ENCODE results near the gene AFAP1.

The AFAP1 gene

DNA sequence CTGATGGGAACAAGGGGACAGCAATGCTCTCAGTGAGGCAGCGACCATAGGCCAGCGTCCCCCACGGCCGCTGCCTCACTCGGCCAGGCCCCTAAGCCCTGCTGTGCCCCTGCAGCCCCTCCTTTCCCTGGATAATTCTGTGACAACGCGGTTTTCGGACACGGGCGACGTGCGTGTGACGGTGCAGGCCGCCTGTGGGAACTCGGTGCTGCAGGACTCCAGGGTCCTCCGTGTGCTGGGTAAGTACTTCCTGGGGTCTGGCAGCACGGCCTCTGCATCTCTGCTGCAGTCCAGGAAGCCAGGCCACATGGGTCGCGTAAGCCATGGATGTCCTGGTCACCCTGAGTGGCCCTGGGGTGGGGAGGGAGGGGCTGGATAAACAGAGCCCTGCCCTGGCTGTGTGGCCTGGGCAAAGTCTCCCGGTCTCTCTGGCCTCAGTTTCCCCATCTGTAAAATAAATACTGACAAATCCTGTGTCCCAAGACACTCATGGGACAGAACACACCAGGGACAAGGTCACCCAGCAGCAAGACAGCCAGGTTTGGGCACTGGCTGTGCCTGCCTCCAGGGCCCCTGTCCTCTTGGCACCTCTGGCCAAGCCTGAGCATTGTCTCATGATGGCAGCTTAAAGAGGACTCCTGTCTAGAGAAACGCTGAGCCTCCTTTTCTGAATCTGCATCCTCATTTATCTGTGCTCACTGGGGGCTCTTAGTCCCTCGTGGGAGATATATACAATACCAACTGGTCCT lies 212.8 kb downstream of the AFAP1 start:
- no peaks in the 10 kb centered on the region for H3K9me3 ChIP-seq (ENCODE audit: control insufficient read depth in 2 of 2, low read length in 2 of 2)
- H3K4me1 ChIP-seq (ENCODE audit: control insufficient read depth in 2 of 2, insufficient read depth in 2 of 2, low read length in 2 of 2), result no peaks in the 10 kb centered on the region
- no peak overlapping the region for H3K27ac ChIP-seq (ENCODE audit: low read depth in 2 of 2, low read length in 2 of 2)
- H3K4me3 ChIP-seq (ENCODE audit: low read length in 2 of 2), result no peak overlapping the region
- no peak overlapping the region for H3K9ac ChIP-seq (ENCODE audit: low read depth in 1 of 2, low read length in 2 of 2)
- no peaks in the 10 kb centered on the region for H3K27me3 ChIP-seq (ENCODE audit: control insufficient read depth in 2 of 2, insufficient read depth in 2 of 2, low read length in 2 of 2)
- H3K36me3 ChIP-seq (ENCODE audit: control insufficient read depth in 2 of 2, insufficient read depth in 2 of 2, low read length in 2 of 2), result no peaks in the 10 kb centered on the region

- H3K36me3 ChIP-seq (ENCODE audit: control insufficient read depth in 2 of 2, insufficient read depth in 2 of 2, low read length in 2 of 2), result no peaks in the 10 kb centered on the region
- H3K4me1 ChIP-seq (ENCODE audit: control insufficient read depth in 2 of 2, insufficient read depth in 2 of 2, low read length in 2 of 2), result no peaks in the 10 kb centered on the region
- H3K4me3 ChIP-seq (ENCODE audit: low read length in 2 of 2), result no peak overlapping the region
- H3K27ac ChIP-seq (ENCODE audit: low read depth in 2 of 2, low read length in 2 of 2), result no peak overlapping the region
- no peak overlapping the region for H3K9ac ChIP-seq (ENCODE audit: low read depth in 1 of 2, low read length in 2 of 2)
- no peaks in the 10 kb centered on the region for H3K9me3 ChIP-seq (ENCODE audit: control insufficient read depth in 2 of 2, low read length in 2 of 2)
- no peaks in the 10 kb centered on the region for H3K27me3 ChIP-seq (ENCODE audit: control insufficient read depth in 2 of 2, insufficient read depth in 2 of 2, low read length in 2 of 2)
Observed at GRCh38 chr4:7725951-7726350, 213.7 kb downstream of the AFAP1 start.

- Histone ChIP-seq H3K9me3 (ENCODE audit: control insufficient read depth in 2 of 2, low read length in 2 of 2) (no peaks in the 10 kb centered on the region), H3K4me3 (ENCODE audit: low read length in 2 of 2) (no peak overlapping the region), H3K27me3 (ENCODE audit: control insufficient read depth in 2 of 2, insufficient read depth in 2 of 2, low read length in 2 of 2) (peaks cover 3 to 7% of the 10 kb centered on the region in 2 donors), H3K27ac (ENCODE audit: low read depth in 2 of 2, low read length in 2 of 2) (no peak overlapping the region), H3K36me3 (ENCODE audit: control insufficient read depth in 2 of 2, insufficient read depth in 2 of 2, low read length in 2 of 2) (no peaks in the 10 kb centered on the region), H3K4me1 (ENCODE audit: control insufficient read depth in 2 of 2, insufficient read depth in 2 of 2, low read length in 2 of 2) (no peaks in the 10 kb centered on the region), H3K9ac (ENCODE audit: low read depth in 1 of 2, low read length in 2 of 2) (no peak overlapping the region)
Observed at GRCh38 chr4:7723625-7724024, 216.0 kb downstream of the AFAP1 start.

- H3K4me3 ChIP-seq (ENCODE audit: low read length in 2 of 2), result no peak overlapping the region
- no peaks in the 10 kb centered on the region for H3K9me3 ChIP-seq (ENCODE audit: control insufficient read depth in 2 of 2, low read length in 2 of 2)
- H3K27me3 ChIP-seq (ENCODE audit: control insufficient read depth in 2 of 2, insufficient read depth in 2 of 2, low read length in 2 of 2), result peaks cover 3 to 10% of the 10 kb centered on the region in 2 donors
- H3K9ac ChIP-seq (ENCODE audit: low read depth in 1 of 2, low read length in 2 of 2), result no peak overlapping the region
- no peaks in the 10 kb centered on the region for H3K36me3 ChIP-seq (ENCODE audit: control insufficient read depth in 2 of 2, insufficient read depth in 2 of 2, low read length in 2 of 2)
- no peaks in the 10 kb centered on the region for H3K4me1 ChIP-seq (ENCODE audit: control insufficient read depth in 2 of 2, insufficient read depth in 2 of 2, low read length in 2 of 2)
- no peak overlapping the region for H3K27ac ChIP-seq (ENCODE audit: low read depth in 2 of 2, low read length in 2 of 2)
Observed at GRCh38 chr4:7722766-7723387, 216.8 kb downstream of the AFAP1 start.

- no peaks in the 10 kb centered on the region for H3K9me3 ChIP-seq (ENCODE audit: control insufficient read depth in 2 of 2, low read length in 2 of 2)
- no peaks in the 10 kb centered on the region for H3K36me3 ChIP-seq (ENCODE audit: control insufficient read depth in 2 of 2, insufficient read depth in 2 of 2, low read length in 2 of 2)
- no peak overlapping the region for H3K4me3 ChIP-seq (ENCODE audit: low read length in 2 of 2)
- no peaks in the 10 kb centered on the region for H3K4me1 ChIP-seq (ENCODE audit: control insufficient read depth in 2 of 2, insufficient read depth in 2 of 2, low read length in 2 of 2)
- H3K9ac ChIP-seq (ENCODE audit: low read depth in 1 of 2, low read length in 2 of 2), result no peak overlapping the region
- peaks cover 3 to 10% of the 10 kb centered on the region in 2 donors for H3K27me3 ChIP-seq (ENCODE audit: control insufficient read depth in 2 of 2, insufficient read depth in 2 of 2, low read length in 2 of 2)
- no peak overlapping the region for H3K27ac ChIP-seq (ENCODE audit: low read depth in 2 of 2, low read length in 2 of 2)
Observed at GRCh38 chr4:7721984-7722551, 217.6 kb downstream of the AFAP1 start.

GRCh38 chr4:7719354-7720174 lies 220.1 kb downstream of the AFAP1 start:
- Histone ChIP-seq H3K27ac (ENCODE audit: low read depth in 2 of 2, low read length in 2 of 2) (no peak overlapping the region), H3K9ac (ENCODE audit: low read depth in 1 of 2, low read length in 2 of 2) (no peak overlapping the region), H3K27me3 (ENCODE audit: control insufficient read depth in 2 of 2, insufficient read depth in 2 of 2, low read length in 2 of 2) (peaks cover 3 to 10% of the 10 kb centered on the region in 2 donors), H3K4me1 (ENCODE audit: control insufficient read depth in 2 of 2, insufficient read depth in 2 of 2, low read length in 2 of 2) (no peaks in the 10 kb centered on the region), H3K9me3 (ENCODE audit: control insufficient read depth in 2 of 2, low read length in 2 of 2) (no peaks in the 10 kb centered on the region), H3K4me3 (ENCODE audit: low read length in 2 of 2) (no peak overlapping the region), H3K36me3 (ENCODE audit: control insufficient read depth in 2 of 2, insufficient read depth in 2 of 2, low read length in 2 of 2) (no peaks in the 10 kb centered on the region)

- H3K9me3 ChIP-seq (ENCODE audit: control insufficient read depth in 2 of 2, low read length in 2 of 2), result no peaks in the 10 kb centered on the region
- no peak overlapping the region for H3K27ac ChIP-seq (ENCODE audit: low read depth in 2 of 2, low read length in 2 of 2)
- no peak overlapping the region for H3K9ac ChIP-seq (ENCODE audit: low read depth in 1 of 2, low read length in 2 of 2)
- no peak overlapping the region for H3K4me3 ChIP-seq (ENCODE audit: low read length in 2 of 2)
- peaks cover 3 to 10% of the 10 kb centered on the region in 2 donors for H3K27me3 ChIP-seq (ENCODE audit: control insufficient read depth in 2 of 2, insufficient read depth in 2 of 2, low read length in 2 of 2)
- H3K36me3 ChIP-seq (ENCODE audit: control insufficient read depth in 2 of 2, insufficient read depth in 2 of 2, low read length in 2 of 2), result no peaks in the 10 kb centered on the region
- no peaks in the 10 kb centered on the region for H3K4me1 ChIP-seq (ENCODE audit: control insufficient read depth in 2 of 2, insufficient read depth in 2 of 2, low read length in 2 of 2)
Observed at GRCh38 chr4:7717946-7718490, 221.6 kb downstream of the AFAP1 start.

- H3K36me3 ChIP-seq (ENCODE audit: control insufficient read depth in 2 of 2, insufficient read depth in 2 of 2, low read length in 2 of 2), result no peaks in the 10 kb centered on the region
- no peak overlapping the region for H3K9ac ChIP-seq (ENCODE audit: low read depth in 1 of 2, low read length in 2 of 2)
- peaks cover 3 to 10% of the 10 kb centered on the region in 2 donors for H3K27me3 ChIP-seq (ENCODE audit: control insufficient read depth in 2 of 2, insufficient read depth in 2 of 2, low read length in 2 of 2)
- H3K4me3 ChIP-seq (ENCODE audit: low read length in 2 of 2), result no peak overlapping the region
- no peaks in the 10 kb centered on the region for H3K9me3 ChIP-seq (ENCODE audit: control insufficient read depth in 2 of 2, low read length in 2 of 2)
- no peaks in the 10 kb centered on the region for H3K4me1 ChIP-seq (ENCODE audit: control insufficient read depth in 2 of 2, insufficient read depth in 2 of 2, low read length in 2 of 2)
- H3K27ac ChIP-seq (ENCODE audit: low read depth in 2 of 2, low read length in 2 of 2), result no peak overlapping the region
Observed at GRCh38 chr4:7717161-7717560, 222.5 kb downstream of the AFAP1 start.

DNA sequence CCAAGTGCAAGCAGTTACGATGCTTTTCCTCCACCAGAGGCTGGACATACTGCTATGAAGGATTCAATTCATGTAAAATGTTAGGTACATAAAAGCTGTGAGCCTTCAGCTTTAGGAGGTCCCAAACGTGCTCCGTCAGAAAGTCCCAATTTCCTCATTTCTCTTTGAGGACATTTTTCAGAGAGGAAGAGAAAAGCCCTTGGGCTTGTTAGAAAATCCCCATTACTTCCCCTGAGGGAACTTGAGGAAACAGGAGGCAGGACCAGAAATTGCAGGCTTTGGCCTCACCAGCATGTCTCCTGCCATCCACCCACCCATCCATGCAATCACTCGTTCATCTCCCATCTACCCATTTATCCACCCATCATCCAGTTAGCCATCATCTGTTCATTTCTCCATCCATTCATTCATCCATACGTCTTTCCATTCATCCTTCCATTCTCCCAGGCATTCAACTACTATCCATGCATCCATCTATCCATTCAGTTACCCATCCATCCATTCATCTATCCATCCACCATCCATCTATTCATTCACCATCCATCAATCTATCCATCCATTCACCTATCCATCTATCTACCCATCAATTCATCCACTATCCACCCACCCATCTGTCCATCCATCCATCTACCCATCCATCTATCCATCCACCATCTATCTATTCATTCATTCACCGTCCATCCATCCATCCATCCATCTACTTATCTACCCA lies 223.5 kb downstream of the AFAP1 start:
- Histone ChIP-seq H3K36me3 (ENCODE audit: control insufficient read depth in 2 of 2, insufficient read depth in 2 of 2, low read length in 2 of 2) (no peaks in the 10 kb centered on the region), H3K9ac (ENCODE audit: low read depth in 1 of 2, low read length in 2 of 2) (no peak overlapping the region), H3K27ac (ENCODE audit: low read depth in 2 of 2, low read length in 2 of 2) (no peak overlapping the region), H3K27me3 (ENCODE audit: control insufficient read depth in 2 of 2, insufficient read depth in 2 of 2, low read length in 2 of 2) (peaks cover 3 to 10% of the 10 kb centered on the region in 2 donors), H3K4me3 (ENCODE audit: low read length in 2 of 2) (no peak overlapping the region), H3K9me3 (ENCODE audit: control insufficient read depth in 2 of 2, low read length in 2 of 2) (no peaks in the 10 kb centered on the region), H3K4me1 (ENCODE audit: control insufficient read depth in 2 of 2, insufficient read depth in 2 of 2, low read length in 2 of 2) (no peaks in the 10 kb centered on the region)

Measured in mucosa of rectum (tissue), 2 donors.